HepG2 (cell line): ENCODE data around the gene NBEA. TPM values are rescaled to one million over a fixed set of nuclear protein-coding genes. Genes with fewer than 3 reads are reported as not detected.

Experiments
- ATAC-seq: fragments of 200-7000 bp; cut with Tn5 transposase; 3 replicates; pipeline ENCODE4 v1.9.1; 2020; ENCODE audit warnings: mild to moderate bottlenecking, moderate library complexity
- BruUV-seq: library from RNA; stranded (reverse); fragments of 400-500 nt; replicated peaks from 2 replicates; lab custom pipeline; 2021; lab: Mats Ljungman, UMichigan
- CTCF ChIA-PET: fragments of 300-600 bp; formaldehyde crosslinking; extraction: SDS; loops from one replicate; lab custom pipeline; 2021; ENCODE audit warnings: low total read pairs, inconsistent platforms, low intra/inter-chr PET ratio; lab: Yijun Ruan, JAX
- POLR2A ChIA-PET: fragments of 350-600 bp; sonication (Branson Sonifier 250); formaldehyde crosslinking; loops from one replicate; lab custom pipeline; 2020; ENCODE audit warnings: antibody characterized with exemption, inconsistent platforms; lab: Yijun Ruan, JAX
- DNase-seq: peaks from one replicate; pipeline ENCODE4 v3.0.0-alpha.2; 2015; ENCODE audit warnings: low spot score
- FAIRE-seq: peaks from 3 replicates; lab custom pipeline; 2011; peaks lifted over from hg19 to GRCh38; lab: Jason Lieb, UNC
- H2AFZ ChIP-seq: one replicate; pipeline ENCODE4 v1.6.1; 2011; ENCODE audit warnings: low read length, inconsistent platforms
- H3K27ac ChIP-seq: fragments of 300-600 bp; 3 replicates; pipeline ENCODE4 v1.8.0; 2011; ENCODE audit warnings: mixed run types, mild to moderate bottlenecking, mixed read lengths, low read length, inconsistent platforms; ENCODE audit not compliant: insufficient read depth; ENCODE audit errors: extremely low read length
- H3K27me3 ChIP-seq, 2 experiments: fragments of 200-600 bp in 1 of 2; 2 replicates in 1 of 2; 3 replicates in 1 of 2; pipeline versions ENCODE4 v1.6.0 to v1.8.0; 2011; ENCODE audit warnings: low read length in 2 of 2, mild to moderate bottlenecking in 2 of 2, moderate library complexity in 2 of 2, inconsistent platforms in 1 of 2; ENCODE audit not compliant: insufficient read depth in 2 of 2, control insufficient read depth in 1 of 2
- H3K36me3 ChIP-seq, 2 experiments: fragments of 200-600 bp in 1 of 2; replicated peaks in 1 of 2; 2 replicates in 1 of 2; 3 replicates in 1 of 2; pipeline versions ENCODE4 v1.5.1 to v1.8.0; 2011; ENCODE audit warnings: low read length in 2 of 2, inconsistent platforms in 1 of 2; ENCODE audit not compliant: insufficient read depth in 2 of 2, control insufficient read depth in 1 of 2
- H3K4me1 ChIP-seq: 2 replicates; pipeline ENCODE4 v1.5.1; 2012; ENCODE audit warnings: low read length, inconsistent platforms; ENCODE audit not compliant: insufficient read depth
- H3K4me2 ChIP-seq: 2 replicates; pipeline ENCODE4 v1.6.0; 2011; ENCODE audit warnings: low read depth, low read length, inconsistent platforms
- H3K4me3 ChIP-seq, 3 experiments: fragments of 200-600 bp in 1 of 3; sonication (generic), shearing (Covaris generic) in 1 of 3; replicated peaks in 1 of 3; 2 replicates each; pipeline ENCODE4 v1.5.1; 2011 to 2016; ENCODE audit warnings: low read length in 3 of 3, inconsistent platforms in 2 of 3, low read depth in 2 of 3, mild to moderate bottlenecking in 2 of 3, control low read depth in 1 of 3, mixed read lengths in 1 of 3; ENCODE audit not compliant: insufficient read depth in 1 of 3
- H3K79me2 ChIP-seq: one replicate; pipeline ENCODE4 v1.6.1; 2011; ENCODE audit warnings: low read length, inconsistent platforms; ENCODE audit not compliant: insufficient read depth
- H3K9ac ChIP-seq: 2 replicates; pipeline ENCODE4 v1.6.0; 2011; ENCODE audit warnings: mild to moderate bottlenecking, low read depth, low read length, inconsistent platforms; ENCODE audit not compliant: insufficient read depth
- H3K9me3 ChIP-seq: 2 replicates; pipeline ENCODE4 v1.5.1; 2012; ENCODE audit warnings: mild to moderate bottlenecking, low read length
- H4K20me1 ChIP-seq: 2 replicates; pipeline ENCODE4 v1.6.0; 2011; ENCODE audit warnings: inconsistent platforms, mild to moderate bottlenecking, low read length, moderate library complexity; ENCODE audit not compliant: insufficient read depth
- CHCHD3 ChIP-seq: sonication (generic); formaldehyde crosslinking; IDR thresholded peaks from 2 replicates; pipeline ENCODE4 v1.8.0; 2022; ENCODE audit warnings: mild to moderate bottlenecking, missing genetic modification reagents, moderate library complexity
- NFE2L2 ChIP-seq: fragments of 150-350 bp; IDR thresholded peaks from 2 replicates; pipeline ENCODE4 v1.6.1; 2014; ENCODE audit warnings: low read length
- RAD21 ChIP-seq: fragments of 450-650 bp; formaldehyde crosslinking; IDR thresholded peaks from 2 replicates; pipeline ENCODE4 v1.5.0; 2020; ENCODE audit warnings: mild to moderate bottlenecking
- ZBTB42 ChIP-seq: sonication (generic); formaldehyde crosslinking; IDR thresholded peaks from 2 replicates; pipeline ENCODE4 v1.5.0; 2020; ENCODE audit warnings: mild to moderate bottlenecking, missing genetic modification reagents
- ZNF230 ChIP-seq: sonication (generic); formaldehyde crosslinking; IDR thresholded peaks from 2 replicates; pipeline ENCODE4 v1.4.0; 2020; ENCODE audit warnings: mild to moderate bottlenecking, missing genetic modification reagents
- ZNF574 ChIP-seq: sonication (generic); formaldehyde crosslinking; IDR thresholded peaks from 2 replicates; pipeline ENCODE4 v1.4.0; 2020; ENCODE audit warnings: missing genetic modification reagents
- ZNF800 ChIP-seq: sonication (generic); formaldehyde crosslinking; IDR thresholded peaks from 2 replicates; pipeline ENCODE4 v1.4.0; 2020; ENCODE audit warnings: missing genetic modification reagents
- WGBS: methylation state at CpG from one replicate; pipeline ENCODE4 v1.1.6; 2017; ENCODE audit warnings: low lambda C conversion rate; 5-methylcytosine and 5-hydroxymethylcytosine counted together
- in situ Hi-C: cut with HindIII; loops from 2 replicates; pipeline ENCODE4 v1.10.0; 2017; ENCODE audit warnings: low pct_unique_long_range_greater_than_20kb; ENCODE audit not compliant: extremely low pct_ligation_motif_present
- intact Hi-C: fragments of 100-400 bp; cut with micrococcal nuclease; formaldehyde crosslinking; loops from one replicate; pipeline ENCODE4 v1.10.0; 2022; ENCODE audit not compliant: unreplicated experiment
- polyA plus RNA-seq, 8 experiments: library from polyadenylated mRNA; depleted of rRNA in 3 of 8; stranded (reverse) in 7 of 8; unstranded in 1 of 8; fragments of >200 nt; fragmentation: Illumina TruSeq in 4 of 8; extraction: Trizol in 4 of 8; gene quantifications; 2 replicates each; pipeline versions ENCODE4 v1.2.1 to v1.2.3, GENCODE V29; 2011 to 2016; ENCODE audit warnings: low read depth in 4 of 8, missing spikeins in 1 of 8, mixed read lengths in 1 of 8; ENCODE audit not compliant: insufficient read depth in 1 of 8
- total RNA-seq, 5 experiments: library from RNA; depleted of rRNA; stranded (reverse); fragments of >200 nt; fragmentation: Illumina TruSeq; extraction: Trizol; gene quantifications; 2 replicates each; pipeline ENCODE4 v1.2.3, GENCODE V29; 2016; ENCODE audit warnings: low read depth in 1 of 5

The NBEA gene
- total and polyA plus RNA-seq, 2 of the 13 experiments (the other 11 are each of a cell fraction or from before 2014, with no cell fraction given): 2.7 to 2.8 TPM

GRCh38 chr13:35554972-35555623, 613.0 kb downstream of the NBEA start (continued):
- TF ChIP-seq ZNF574 (CRISPR knock-in tag): no peak
- TF ChIP-seq ZBTB42 (CRISPR knock-in tag): no peak
- TF ChIP-seq ZNF230 (CRISPR knock-in tag): no peak
- TF ChIP-seq ZNF800: no peak
- TF ChIP-seq RAD21: no peak

GRCh38 chr13:35557475-35557874, 615.4 kb downstream of the NBEA start:
- H2AFZ ChIP-seq: no peak overlapping the region
- no peak for FAIRE-seq
- H3K4me3 ChIP-seq: no peak overlapping the region
- no peaks in the 10 kb centered on the region for H3K9me3 ChIP-seq
- H3K4me2 ChIP-seq: no peak overlapping the region
- POLR2A ChIA-PET: no interaction called here
- intact Hi-C loops (no loop called here), in situ Hi-C loops (no loop called here)
- CTCF ChIA-PET: no interaction called here
- H3K4me1 ChIP-seq: no peaks in the 10 kb centered on the region
- no peak overlapping the region for H3K9ac ChIP-seq
- H3K36me3 ChIP-seq: no peaks in the 10 kb centered on the region
- no peaks in the 10 kb centered on the region for H4K20me1 ChIP-seq
- no peak overlapping the region for H3K27ac ChIP-seq
- BruUV-seq: no TSS peak
- no peak for ATAC-seq
- H3K27me3 ChIP-seq: no peaks in the 10 kb centered on the region; a peak in 1 of 5 replicates
- TF ChIP-seq NFE2L2: peak; percentile 23; the same call in 1 of the 2 replicates
- TF ChIP-seq CHCHD3 (CRISPR knock-in tag): no peak
- no peak for DNase-seq
- H3K79me2 ChIP-seq: no peaks in the 10 kb centered on the region
- WGBS: 50% methylated on average over 3 of the region's 3 CpGs
